IgD-negative memory B cell (primary cell): ENCODE results near the gene ZFHX3. TPM values are rescaled to one million over a fixed set of nuclear protein-coding genes. Genes with fewer than 3 reads are reported as not detected.

Experiments
- H3K27ac Mint-ChIP-seq, 3 donors: one replicate each; pipeline ENCODE4 v1.8.0; 2020 to 2022; ENCODE audit warnings: mild to moderate bottlenecking in 3 of 3, mixed read lengths in 3 of 3, moderate library complexity in 1 of 3
- H3K27me3 Mint-ChIP-seq: one replicate; pipeline ENCODE4 v1.8.0; 2021; ENCODE audit warnings: mixed read lengths
- H3K36me3 Mint-ChIP-seq: one replicate; pipeline ENCODE4 v1.8.0; 2020; ENCODE audit warnings: mild to moderate bottlenecking, mixed read lengths
- H3K4me1 Mint-ChIP-seq, 3 donors: one replicate each; pipeline ENCODE4 v1.8.0; 2020 to 2022; ENCODE audit warnings: mixed read lengths in 3 of 3, mild to moderate bottlenecking in 1 of 3
- H3K4me3 Mint-ChIP-seq, 4 donors: one replicate each; pipeline ENCODE4 v1.8.0; 2020 to 2022; ENCODE audit warnings: mild to moderate bottlenecking in 4 of 4, mixed read lengths in 4 of 4, moderate library complexity in 3 of 4
- H3K9me3 Mint-ChIP-seq, 3 donors: one replicate each; pipeline ENCODE4 v1.8.0; 2020 to 2021; ENCODE audit warnings: mixed read lengths in 3 of 3, mild to moderate bottlenecking in 1 of 3
- polyA plus RNA-seq: library from polyadenylated mRNA; unstranded; fragments of 300-500 nt; fragmentation: Illumina TruSeq; gene quantifications from one replicate; pipeline ENCODE4 v1.2.3, GENCODE V29; 2021

The ZFHX3 gene
- polyA plus RNA-seq, 1 donor from 2014 or later = 1.6 TPM

DNA sequence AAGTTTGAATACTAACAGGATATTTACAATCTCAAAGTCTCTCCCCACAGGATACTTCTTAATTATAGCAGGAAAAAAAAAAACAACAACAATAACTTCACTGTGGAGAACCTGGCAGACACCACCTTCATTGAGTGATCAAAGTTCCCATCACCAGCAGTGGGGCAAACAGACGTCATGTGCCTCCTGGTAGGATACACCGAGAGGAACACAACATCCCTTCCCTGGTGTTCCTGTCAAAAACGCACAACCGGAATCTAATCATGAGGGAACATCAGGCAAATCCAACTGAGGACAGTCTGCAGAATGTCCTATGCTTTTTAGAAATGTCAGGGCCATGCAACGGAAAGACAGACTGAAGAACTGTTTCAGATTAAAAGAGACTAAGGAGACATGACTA lies 80.0 kb downstream of the ZFHX3 start:
- no peak overlapping the region for H3K27ac Mint-ChIP-seq
- H3K36me3 Mint-ChIP-seq = peaks cover 8% of the 10 kb centered on the region
- no peaks in the 10 kb centered on the region for H3K27me3 Mint-ChIP-seq

DNA sequence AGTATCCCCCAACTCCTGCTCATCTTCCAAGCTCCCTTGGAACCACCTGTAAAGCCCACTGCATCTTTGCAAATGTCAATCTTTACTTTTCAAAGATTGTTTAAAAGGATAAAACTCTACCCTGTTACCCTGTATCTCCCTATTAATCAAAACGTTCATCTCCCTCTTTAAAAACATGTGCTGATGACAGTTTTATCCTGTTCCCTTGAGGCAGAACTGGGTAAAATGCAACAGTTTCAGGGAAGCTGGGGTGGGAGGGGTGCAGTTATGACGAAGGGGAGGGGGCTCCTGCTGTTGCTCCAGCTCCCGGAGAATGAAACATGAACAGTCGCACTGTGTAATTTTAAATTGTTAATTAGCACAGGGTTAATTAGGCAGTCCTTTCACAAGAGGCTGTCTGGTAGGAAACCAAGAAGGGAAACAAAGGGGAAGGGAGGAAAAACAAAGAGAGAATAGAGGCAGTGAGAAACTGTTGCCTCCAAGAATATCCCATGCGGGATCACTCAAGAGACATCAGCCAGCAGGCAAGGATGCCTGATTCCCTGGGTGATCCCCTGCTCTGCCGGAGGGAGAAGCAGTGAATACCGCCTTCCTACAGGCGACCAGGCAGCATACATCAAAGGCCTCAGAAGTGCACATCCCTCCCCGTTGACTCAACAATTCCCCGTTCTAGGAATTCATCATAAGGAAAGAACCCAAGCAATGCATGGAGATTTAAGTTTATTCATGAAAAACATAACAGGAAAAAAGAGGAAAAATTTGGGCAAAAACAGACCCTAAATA lies 84.2 kb downstream of the ZFHX3 start:
- H3K4me3 Mint-ChIP-seq = no peak overlapping the region
- no peaks in the 10 kb centered on the region for H3K9me3 Mint-ChIP-seq
- no peak overlapping the region for H3K27ac Mint-ChIP-seq
- peaks cover 7% of the 10 kb centered on the region for H3K36me3 Mint-ChIP-seq
- peaks cover 0 to 1% (median 0%) of the 10 kb centered on the region in 3 donors for H3K4me1 Mint-ChIP-seq
- H3K27me3 Mint-ChIP-seq = no peaks in the 10 kb centered on the region

More for the DNA sequence above, 80.0 kb downstream of the ZFHX3 start:
- peaks cover 0 to 1% (median 0%) of the 10 kb centered on the region in 3 donors for H3K4me1 Mint-ChIP-seq
- H3K9me3 Mint-ChIP-seq = no peaks in the 10 kb centered on the region
- H3K4me3 Mint-ChIP-seq = no peak overlapping the region

DNA sequence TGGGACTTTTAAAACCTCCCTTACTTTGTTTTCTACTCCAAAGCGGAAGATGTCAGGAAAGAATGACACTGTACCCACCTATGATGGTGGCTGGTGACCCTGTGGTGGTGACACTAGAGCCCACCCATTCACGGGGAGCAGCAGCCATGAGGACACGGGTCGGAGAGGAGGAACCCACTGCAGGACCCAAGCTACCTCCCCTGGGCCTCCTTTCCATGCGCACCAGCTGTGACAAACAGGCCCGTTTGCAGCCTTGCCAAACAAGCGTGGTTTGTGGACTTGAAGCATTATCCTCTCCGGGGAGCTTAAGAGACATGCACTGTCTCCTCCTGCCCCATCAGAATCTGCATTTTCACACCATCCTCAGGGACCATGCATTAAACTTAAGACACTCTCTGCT lies 85.6 kb downstream of the ZFHX3 start:
- H3K27ac Mint-ChIP-seq = peak overlapping the region in 1 of 3 donors; percentile 23
- H3K4me1 Mint-ChIP-seq = peaks cover 0 to 1% (median 0%) of the 10 kb centered on the region in 3 donors
- no peak overlapping the region for H3K4me3 Mint-ChIP-seq
- peaks cover 7% of the 10 kb centered on the region for H3K36me3 Mint-ChIP-seq
- H3K9me3 Mint-ChIP-seq = no peaks in the 10 kb centered on the region
- H3K27me3 Mint-ChIP-seq = no peaks in the 10 kb centered on the region

DNA sequence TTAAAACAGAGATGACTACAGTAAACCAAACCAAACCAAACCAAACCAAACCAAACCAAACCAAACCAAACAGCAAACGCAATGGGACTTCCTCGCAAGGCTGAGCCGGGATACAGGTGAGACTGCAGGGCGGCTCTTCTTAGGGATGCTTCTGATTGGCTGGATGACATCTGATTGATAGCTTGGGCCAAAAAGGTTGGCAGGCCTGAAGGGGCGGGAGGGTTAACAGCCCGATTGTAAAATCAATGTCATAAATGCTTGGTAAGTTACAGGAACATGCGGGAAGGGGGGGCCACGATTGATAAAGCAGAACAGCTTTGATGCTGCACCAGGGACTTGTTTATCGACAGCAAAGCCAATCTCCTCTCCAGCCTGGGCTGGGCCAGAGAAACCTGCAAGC lies 86.1 kb downstream of the ZFHX3 start:
- Mint-ChIP-seq H3K4me1 (peaks cover 0 to 1% (median 0%) of the 10 kb centered on the region in 3 donors), H3K9me3 (no peaks in the 10 kb centered on the region), H3K27me3 (no peaks in the 10 kb centered on the region), H3K36me3 (peaks cover 7% of the 10 kb centered on the region), H3K27ac (no peak overlapping the region), H3K4me3 (no peak overlapping the region)

DNA sequence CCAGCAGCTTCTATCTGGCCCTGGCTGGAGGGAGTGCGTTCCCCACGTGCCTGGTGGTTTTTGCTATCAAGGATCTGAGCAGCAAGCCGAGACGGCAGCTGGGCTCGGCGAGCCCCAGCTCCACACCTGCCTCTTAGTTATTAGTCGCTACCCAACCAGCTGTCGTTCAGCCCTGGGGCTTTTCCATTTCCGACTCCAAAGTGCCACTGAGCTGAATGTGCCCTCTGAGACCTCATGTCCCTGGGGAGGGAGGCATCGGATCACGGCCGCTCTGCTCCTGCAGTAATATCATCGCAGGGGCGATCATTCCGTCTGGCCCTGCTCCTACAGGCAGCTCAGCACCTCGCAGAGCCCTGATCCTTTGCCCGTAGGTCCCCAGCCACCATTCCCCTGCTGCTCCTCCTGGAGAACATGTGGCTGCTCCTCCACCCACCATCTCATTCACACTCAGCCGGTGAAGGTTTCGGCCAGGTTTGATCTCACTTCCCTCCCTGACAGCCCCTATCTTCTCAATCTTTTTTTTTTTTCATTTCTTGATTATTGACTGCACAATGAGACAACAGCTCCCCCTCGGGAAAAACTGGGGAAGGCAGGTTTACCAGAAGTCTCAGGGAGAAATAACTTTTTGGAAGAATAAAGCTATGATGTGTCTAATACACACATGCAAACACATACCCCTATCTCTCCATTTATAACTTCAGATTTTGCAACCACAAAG lies 86.7 kb downstream of the ZFHX3 start:
- H3K36me3 Mint-ChIP-seq = peaks cover 3% of the 10 kb centered on the region
- no peak overlapping the region for H3K4me3 Mint-ChIP-seq
- H3K9me3 Mint-ChIP-seq = no peaks in the 10 kb centered on the region
- no peak overlapping the region for H3K27ac Mint-ChIP-seq
- peaks cover 0 to 3% (median 0%) of the 10 kb centered on the region in 3 donors for H3K4me1 Mint-ChIP-seq
- H3K27me3 Mint-ChIP-seq = no peaks in the 10 kb centered on the region

DNA sequence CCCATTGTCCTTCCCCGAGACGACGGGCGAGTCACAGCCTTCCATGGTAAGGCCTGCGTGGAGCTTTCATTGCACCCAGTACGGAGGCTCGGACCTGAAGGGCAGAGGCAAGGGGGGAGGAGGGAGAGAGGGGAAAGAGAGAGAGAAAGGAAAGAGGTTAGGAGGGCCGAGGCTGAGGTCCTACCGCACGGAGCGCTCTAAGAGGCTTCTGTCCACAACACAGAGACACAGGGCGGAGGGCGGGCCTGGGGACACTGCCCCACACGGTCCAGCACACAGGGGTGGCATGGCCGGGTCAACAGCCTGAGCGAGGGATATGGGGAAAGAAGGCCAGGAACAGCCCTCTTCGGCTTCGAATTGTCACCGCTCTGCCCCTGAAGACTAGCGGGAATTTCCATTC lies 87.8 kb downstream of the ZFHX3 start:
- H3K36me3 Mint-ChIP-seq = peaks cover 3% of the 10 kb centered on the region
- H3K27ac Mint-ChIP-seq = no peak overlapping the region
- peaks cover 0 to 3% (median 0%) of the 10 kb centered on the region in 3 donors for H3K4me1 Mint-ChIP-seq
- H3K4me3 Mint-ChIP-seq = no peak overlapping the region
- no peaks in the 10 kb centered on the region for H3K27me3 Mint-ChIP-seq
- no peaks in the 10 kb centered on the region for H3K9me3 Mint-ChIP-seq

DNA sequence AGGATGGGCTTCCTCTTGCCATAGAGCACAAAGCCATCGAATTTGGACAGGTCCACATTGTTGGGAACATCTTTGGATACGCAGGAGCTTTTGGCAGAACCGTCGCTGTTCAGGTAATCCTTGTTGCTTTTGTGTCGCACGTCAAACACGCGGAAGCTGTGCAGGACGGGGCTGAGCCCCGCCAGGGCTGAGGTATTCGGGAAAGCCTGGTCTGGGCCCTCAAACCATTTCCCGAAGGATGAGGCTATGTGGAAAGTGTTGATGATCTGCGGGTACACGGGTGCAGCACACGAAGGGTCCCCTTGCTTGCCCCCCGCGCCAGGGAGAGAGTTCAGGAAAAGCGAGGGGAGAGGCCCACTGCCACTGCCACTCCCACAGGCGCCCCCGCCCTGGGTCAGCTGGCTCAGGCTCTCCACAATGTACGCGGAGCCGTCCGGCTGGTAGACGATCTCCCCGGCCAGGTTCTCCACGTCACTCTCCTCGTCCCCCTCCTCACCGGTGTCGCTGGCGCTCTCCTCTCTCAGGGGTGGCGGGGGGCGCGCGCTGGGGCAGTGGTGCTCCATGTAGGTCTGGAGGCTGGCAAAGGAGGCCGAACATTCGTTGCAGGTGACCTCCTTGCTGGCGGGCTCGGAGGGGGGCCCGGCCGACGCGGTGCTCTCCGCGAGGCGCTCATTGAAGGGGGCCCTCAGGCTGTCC lies 88.5 kb downstream of the ZFHX3 start:
- peaks cover 0 to 3% (median 0%) of the 10 kb centered on the region in 3 donors for H3K4me1 Mint-ChIP-seq
- no peak overlapping the region for H3K27ac Mint-ChIP-seq
- H3K27me3 Mint-ChIP-seq = no peaks in the 10 kb centered on the region
- no peak overlapping the region for H3K4me3 Mint-ChIP-seq
- peaks cover 3% of the 10 kb centered on the region for H3K36me3 Mint-ChIP-seq
- no peaks in the 10 kb centered on the region for H3K9me3 Mint-ChIP-seq

DNA sequence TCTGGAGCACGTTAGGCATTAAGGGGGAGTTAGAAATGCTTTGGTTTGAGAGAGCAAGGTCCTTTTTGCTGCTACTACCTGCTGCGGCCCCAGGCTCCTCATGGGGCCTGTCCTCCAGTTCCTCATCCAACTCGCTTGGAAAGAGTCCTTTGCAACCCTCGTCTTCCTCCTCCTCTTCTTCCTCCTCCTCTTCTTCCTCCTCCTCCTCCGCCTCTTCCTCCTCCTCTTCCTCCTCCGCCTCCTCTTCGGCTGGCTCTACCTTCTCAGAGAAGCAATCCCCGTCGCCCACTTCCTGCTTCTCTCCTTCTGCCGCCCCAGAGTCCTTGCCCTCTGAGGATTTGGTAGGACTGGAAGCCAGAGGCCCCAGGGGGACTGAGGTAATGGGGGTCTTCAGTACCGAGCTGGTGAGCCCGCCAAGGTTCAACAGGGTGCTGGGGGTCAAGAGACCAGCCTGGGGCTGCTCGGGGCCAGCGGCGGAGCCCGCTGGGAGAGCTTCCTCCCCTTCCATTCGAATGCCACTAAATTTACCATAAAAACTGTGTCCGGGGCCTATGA lies 89.3 kb downstream of the ZFHX3 start:
- no peaks in the 10 kb centered on the region for H3K27me3 Mint-ChIP-seq
- no peak overlapping the region for H3K27ac Mint-ChIP-seq

DNA sequence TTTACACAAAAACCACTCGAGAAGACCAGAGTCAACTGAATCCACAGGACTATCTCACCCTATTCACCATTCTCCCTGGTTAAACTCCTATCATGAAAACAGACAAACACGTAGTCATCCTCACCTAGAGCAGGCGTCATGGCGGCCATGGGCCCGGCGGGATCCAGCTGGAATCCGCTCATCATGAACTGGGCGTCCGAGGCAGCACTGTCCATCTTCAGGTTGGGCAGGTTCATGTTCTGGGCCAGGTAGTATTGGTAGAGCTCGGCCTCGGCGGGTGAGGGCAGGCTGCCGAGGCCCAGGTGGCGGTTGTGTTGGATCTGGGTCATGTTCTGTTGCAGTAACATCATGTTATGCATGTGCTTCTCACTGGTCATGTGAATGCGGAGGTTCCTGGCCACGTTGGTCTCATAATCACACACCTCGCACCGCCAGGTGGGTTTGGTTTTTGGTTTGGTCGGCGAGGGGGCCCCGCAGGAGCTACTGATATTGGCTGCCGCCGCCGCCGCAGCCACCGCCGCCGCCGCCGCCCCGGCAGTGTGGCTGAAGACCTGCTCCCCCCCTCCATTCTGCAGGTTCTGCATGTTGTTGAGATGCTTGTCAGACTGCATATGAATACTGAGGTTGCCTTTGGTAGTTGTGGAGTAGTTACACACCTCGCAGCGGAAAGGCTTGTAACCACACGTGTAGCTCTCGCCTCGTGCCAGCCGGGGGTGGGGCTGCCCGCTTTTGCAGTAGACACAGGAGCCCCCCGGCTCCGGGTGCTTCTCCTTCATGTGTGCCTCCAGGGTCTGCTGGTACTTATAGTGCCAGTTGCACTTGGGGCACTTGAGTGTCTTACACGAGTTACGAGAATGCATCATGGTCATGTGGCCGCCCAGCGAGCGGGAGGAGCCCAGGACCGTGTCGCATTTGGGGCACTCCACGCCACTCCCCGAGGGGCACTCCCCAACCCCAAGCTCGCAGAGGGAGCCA lies 90.3 kb downstream of the ZFHX3 start:
- Mint-ChIP-seq H3K27me3 (no peaks in the 10 kb centered on the region), H3K4me3 (no peak overlapping the region), H3K27ac (no peak overlapping the region), H3K4me1 (peaks cover 0 to 1% (median 0%) of the 10 kb centered on the region in 3 donors), H3K9me3 (no peaks in the 10 kb centered on the region), H3K36me3 (peaks cover 1% of the 10 kb centered on the region)

More for the DNA sequence above, 89.3 kb downstream of the ZFHX3 start:
- H3K36me3 Mint-ChIP-seq = peaks cover 1% of the 10 kb centered on the region
- H3K4me1 Mint-ChIP-seq = peaks cover 0 to 1% (median 0%) of the 10 kb centered on the region in 3 donors
- peak overlapping the region in 1 of 4 donors; percentile 33 for H3K4me3 Mint-ChIP-seq
- no peaks in the 10 kb centered on the region for H3K9me3 Mint-ChIP-seq

DNA sequence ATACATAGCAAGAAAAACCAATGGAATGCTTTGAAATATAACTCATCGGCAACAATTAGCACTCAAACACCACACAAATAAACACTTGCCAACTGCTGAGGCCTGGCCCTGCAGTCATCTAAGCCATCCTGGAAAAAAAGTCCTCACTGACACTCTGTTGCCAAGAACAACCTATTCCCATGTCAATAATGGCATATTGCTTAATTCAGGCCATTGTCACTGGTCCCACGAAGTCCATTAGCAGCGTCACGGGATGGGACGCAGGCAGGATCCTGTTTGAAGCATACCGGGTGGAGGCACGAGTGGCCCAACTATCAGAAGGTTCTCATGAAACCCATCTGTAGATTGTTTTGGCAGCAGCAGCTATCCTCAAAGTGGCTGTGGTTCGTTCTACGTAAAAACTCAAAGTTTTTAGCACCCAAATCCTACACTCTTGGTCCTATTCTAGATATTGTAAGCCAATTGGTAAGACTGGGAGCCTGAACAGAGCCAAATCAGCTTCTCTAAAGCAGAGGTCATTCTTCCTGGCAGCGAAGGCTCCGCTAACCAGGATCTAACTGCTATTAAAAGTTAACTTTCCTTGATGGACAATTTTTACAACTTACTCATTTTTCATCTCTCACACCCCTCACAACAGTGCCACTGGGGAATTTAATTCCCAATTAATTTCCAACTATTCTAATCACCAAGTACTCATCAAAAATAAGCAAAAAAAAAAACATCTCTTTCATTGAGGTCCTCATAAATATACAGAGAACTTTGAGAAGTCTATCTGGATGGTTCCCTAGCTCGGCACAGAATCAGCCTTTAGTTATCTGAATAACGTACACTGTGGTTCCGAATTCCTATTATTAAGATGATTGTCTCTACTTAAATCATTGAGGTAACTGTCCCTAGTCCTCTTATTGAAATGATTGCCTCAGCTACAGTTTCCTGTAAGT lies 91.5 kb downstream of the ZFHX3 start:
- H3K27me3 Mint-ChIP-seq = no peaks in the 10 kb centered on the region

DNA sequence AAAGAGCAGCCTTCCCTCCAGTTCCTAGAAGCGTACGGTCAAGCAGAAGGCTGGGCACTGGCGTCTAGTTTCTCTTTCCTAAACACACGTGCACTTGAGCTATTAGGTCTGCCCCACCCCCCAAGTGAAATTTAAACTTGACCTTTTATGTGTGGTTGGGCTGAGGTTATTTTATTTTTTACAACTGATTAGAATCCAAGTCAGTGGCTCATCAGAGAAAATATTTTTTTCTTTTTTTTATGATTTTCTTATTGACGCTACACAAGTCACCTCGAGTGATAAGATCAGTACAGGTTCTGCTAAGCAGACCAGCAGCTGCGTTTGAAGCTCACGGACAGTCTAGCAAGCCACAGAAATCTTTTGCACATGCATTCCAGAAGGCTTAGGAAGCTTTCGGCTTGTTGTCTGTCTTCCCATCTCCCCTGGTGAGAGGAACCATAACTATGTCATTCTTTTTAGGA lies 95.1 kb downstream of the ZFHX3 start:
- Mint-ChIP-seq H3K4me3 (no peak overlapping the region), H3K27ac (no peak overlapping the region), H3K36me3 (peaks cover 8% of the 10 kb centered on the region), H3K9me3 (no peaks in the 10 kb centered on the region), H3K27me3 (no peaks in the 10 kb centered on the region), H3K4me1 (peaks cover 0 to 1% (median 0%) of the 10 kb centered on the region in 3 donors)

More for the DNA sequence above, 91.5 kb downstream of the ZFHX3 start:
- Mint-ChIP-seq H3K4me1 (peaks cover 0 to 1% (median 0%) of the 10 kb centered on the region in 3 donors), H3K27ac (no peak overlapping the region), H3K9me3 (no peaks in the 10 kb centered on the region), H3K36me3 (peaks cover 3% of the 10 kb centered on the region), H3K4me3 (no peak overlapping the region)

DNA sequence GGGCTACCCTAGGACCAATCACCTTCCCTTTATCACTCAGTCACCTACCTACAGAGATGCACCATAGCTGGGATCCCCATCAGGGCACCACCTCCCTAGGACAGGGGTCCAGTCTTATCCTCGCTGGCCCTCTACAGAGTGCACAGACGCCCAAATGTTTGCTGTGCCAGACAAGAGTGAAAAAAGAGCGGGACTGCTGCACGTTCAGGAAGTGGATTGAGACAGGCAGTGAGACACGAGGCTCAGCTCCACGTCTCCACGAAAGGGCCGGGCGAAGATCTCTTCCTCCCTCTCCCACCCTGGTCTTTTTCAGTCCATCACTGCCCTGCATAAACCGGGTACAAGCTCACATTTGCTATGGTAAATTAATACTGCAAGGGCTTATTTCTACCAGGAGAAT lies 95.5 kb downstream of the ZFHX3 start:
- no peak overlapping the region for H3K4me3 Mint-ChIP-seq
- H3K27ac Mint-ChIP-seq = no peak overlapping the region
- no peaks in the 10 kb centered on the region for H3K9me3 Mint-ChIP-seq

DNA sequence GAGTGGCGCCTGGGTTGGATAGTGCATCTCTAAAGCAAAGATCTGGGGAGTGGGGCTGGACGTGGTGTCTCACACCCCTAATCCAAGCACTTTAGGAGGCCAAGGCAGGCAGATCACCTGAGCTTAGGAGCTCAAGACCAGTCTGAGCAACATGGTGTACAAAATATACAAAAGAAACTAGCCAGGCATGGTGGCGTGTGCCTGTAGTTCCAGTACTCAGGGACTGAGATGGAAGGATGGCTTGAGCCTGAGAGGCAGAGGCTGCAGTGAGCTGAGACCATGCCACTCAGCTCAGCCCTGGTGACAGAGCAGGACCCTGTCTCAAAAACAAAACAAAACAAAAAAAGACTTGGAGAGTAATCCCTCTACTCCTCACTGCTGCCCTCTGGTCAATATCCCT lies 96.0 kb downstream of the ZFHX3 start:
- no peak overlapping the region for H3K4me3 Mint-ChIP-seq
- peaks cover 0 to 1% (median 0%) of the 10 kb centered on the region in 3 donors for H3K4me1 Mint-ChIP-seq
- H3K36me3 Mint-ChIP-seq = peaks cover 11% of the 10 kb centered on the region
- H3K27ac Mint-ChIP-seq = no peak overlapping the region
- H3K9me3 Mint-ChIP-seq = no peaks in the 10 kb centered on the region
- H3K27me3 Mint-ChIP-seq = no peaks in the 10 kb centered on the region

More for the DNA sequence above, 95.5 kb downstream of the ZFHX3 start:
- no peaks in the 10 kb centered on the region for H3K27me3 Mint-ChIP-seq
- peaks cover 8% of the 10 kb centered on the region for H3K36me3 Mint-ChIP-seq
- H3K4me1 Mint-ChIP-seq = peaks cover 0 to 1% (median 0%) of the 10 kb centered on the region in 3 donors
